RWPE1 (cell line): ENCODE measurements around the gene GDPD3.

Experiments
- CTCF ChIA-PET: fragments of 350-600 bp; sonication (Branson Sonifier 250); formaldehyde crosslinking; extraction: SDS; loops from one replicate; lab custom pipeline; 2021; lab: Yijun Ruan, JAX
- POLR2A ChIA-PET: fragments of 400-600 bp; formaldehyde crosslinking; extraction: SDS; loops from one replicate; lab custom pipeline; 2020; ENCODE audit warnings: antibody characterized with exemption; ENCODE audit not compliant: low non-redundant PET; lab: Yijun Ruan, JAX
- DNase-seq: peaks from one replicate; pipeline ENCODE4 v3.0.0; 2012; ENCODE audit warnings: low spot score
- H3K27ac ChIP-seq: fragments of 450-650 bp; 2 replicates; pipeline ENCODE4 v1.5.1; 2017
- TF ChIP-seq, protein P1 (sequence below): fragments of 450-650 bp; conservative IDR thresholded peaks from 2 replicates; pipeline ENCODE4 v1.5.1; 2017; ENCODE audit warnings: low read depth, mild to moderate bottlenecking

The GDPD3 gene

DNA sequence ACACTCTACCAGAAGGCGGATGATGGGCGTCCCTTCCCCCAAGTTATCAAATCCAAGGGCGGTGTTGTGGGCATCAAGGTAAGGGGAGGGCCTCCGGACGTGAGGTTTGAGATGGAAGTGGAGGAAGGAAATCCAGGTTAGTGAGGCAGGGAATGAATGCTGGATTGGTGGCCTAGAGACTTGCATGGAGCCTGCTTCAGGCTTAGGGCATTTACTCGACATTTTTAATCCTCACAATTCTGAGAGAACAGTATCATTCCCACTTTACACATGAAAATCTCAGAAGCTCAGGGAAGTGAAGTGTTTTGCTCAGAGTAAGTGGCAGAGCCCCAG lies 45.8 kb downstream of the GDPD3 start:
- TF ChIP-seq, protein P1, sequence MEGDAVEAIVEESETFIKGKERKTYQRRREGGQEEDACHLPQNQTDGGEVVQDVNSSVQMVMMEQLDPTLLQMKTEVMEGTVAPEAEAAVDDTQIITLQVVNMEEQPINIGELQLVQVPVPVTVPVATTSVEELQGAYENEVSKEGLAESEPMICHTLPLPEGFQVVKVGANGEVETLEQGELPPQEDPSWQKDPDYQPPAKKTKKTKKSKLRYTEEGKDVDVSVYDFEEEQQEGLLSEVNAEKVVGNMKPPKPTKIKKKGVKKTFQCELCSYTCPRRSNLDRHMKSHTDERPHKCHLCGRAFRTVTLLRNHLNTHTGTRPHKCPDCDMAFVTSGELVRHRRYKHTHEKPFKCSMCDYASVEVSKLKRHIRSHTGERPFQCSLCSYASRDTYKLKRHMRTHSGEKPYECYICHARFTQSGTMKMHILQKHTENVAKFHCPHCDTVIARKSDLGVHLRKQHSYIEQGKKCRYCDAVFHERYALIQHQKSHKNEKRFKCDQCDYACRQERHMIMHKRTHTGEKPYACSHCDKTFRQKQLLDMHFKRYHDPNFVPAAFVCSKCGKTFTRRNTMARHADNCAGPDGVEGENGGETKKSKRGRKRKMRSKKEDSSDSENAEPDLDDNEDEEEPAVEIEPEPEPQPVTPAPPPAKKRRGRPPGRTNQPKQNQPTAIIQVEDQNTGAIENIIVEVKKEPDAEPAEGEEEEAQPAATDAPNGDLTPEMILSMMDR, result no peak
- peak overlapping the region; percentile 99 for H3K27ac ChIP-seq
- POLR2A ChIA-PET, result interaction anchor here (2.0 kb wide), 1 partner anchor 14 kb away, joined by 8 read pairs; a partner anchor contains a TSS
- CTCF ChIA-PET, result interaction anchor here (0.7 kb wide), 1 partner anchor 13 kb away, joined by 3 read pairs; no protein-coding TSS in a partner anchor
- DNase-seq, result no peak

DNA sequence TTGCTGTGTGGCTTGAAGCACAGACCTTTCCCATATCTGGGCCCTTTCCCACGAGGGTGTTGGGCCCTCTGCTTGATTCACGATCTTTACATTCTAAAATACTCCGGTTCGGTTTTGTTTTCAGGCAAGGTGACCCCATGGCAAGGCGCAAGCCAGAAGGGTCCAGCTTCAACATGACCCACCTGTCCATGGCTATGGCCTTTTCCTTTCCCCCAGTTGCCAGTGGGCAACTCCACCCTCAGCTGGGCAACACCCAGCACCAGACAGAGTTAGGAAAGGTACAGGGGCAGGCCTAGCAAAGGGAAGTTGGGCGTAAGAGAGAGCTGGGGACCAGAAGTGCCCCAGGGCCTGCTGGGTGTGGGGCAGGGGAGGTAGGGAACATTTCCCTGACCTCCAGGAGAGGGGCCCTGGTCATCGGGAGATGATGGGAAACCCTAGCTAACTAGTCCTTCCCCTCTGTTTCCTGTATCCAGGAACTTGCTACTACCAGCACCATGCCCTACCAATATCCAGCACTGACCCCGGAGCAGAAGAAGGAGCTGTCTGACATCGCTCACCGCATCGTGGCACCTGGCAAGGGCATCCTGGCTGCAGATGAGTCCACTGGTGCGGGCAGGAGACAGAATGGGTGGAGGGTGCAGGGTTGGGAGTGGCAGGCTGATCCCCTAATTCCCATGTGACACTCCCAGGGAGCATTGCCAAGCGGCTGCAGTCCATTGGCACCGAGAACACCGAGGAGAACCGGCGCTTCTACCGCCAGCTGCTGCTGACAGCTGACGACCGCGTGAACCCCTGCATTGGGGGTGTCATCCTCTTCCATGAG lies 46.4 kb downstream of the GDPD3 start:
- CTCF ChIA-PET, result interaction anchor here (0.9 kb wide), 1 partner anchor 25 kb away, joined by 3 read pairs; the partner anchor contains the start of gene TBX6
- no peak for DNase-seq
- POLR2A ChIA-PET, result interaction anchor here (0.5 to 2.0 kb wide), 5 partner anchors 8 to 257 kb away, joined by 4 to 12 read pairs (median 5); partner anchors contain the start of gene TBX6
- H3K27ac ChIP-seq, result peak overlapping the region; percentile 99
- TF ChIP-seq, protein P1, result no peak

DNA sequence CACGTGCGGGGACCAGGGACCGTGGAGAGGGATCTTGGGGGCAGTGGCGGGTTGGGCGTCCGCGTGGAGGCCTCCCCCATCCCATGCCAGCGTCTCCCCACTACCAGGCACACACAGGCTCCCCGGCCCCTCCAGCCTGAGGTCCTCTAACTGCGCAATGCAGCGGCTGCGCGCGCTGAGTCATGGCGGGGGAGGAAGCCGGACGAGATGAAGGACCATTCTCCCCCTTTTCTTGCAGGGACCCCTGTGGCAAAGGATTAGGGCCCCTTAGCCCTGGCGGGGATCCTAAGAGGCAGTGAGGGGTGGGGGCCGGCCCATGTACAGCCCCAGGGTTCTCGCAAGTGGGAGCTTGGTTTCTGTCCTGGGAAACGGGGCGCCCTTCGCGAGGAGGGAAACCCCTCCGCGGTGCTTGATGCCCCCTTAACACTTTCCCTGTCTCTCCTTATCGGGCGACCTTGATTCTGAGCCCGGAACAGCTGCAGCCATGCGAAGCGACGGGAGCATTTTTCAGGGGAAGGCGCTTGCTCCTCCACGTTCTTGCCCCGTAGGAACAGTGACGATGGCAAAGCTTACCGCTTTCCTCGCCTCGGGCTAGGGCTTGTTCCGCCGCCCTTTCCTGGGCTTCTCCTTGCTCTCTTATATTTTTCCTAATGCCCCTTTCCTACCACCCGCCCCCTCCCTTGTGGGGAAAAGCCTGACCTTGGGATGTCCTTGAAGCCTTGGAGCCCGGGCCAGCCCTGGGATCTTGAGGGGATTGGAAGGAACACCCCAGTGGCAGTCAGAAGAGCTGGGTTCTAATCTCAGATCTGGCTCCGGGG lies 47.2 kb downstream of the GDPD3 start:
- ChIA-PET CTCF (interaction anchor here (0.9 to 1.4 kb wide), 3 partner anchors 10 to 26 kb away, joined by 3 to 4 read pairs (median 3); partner anchors contain the start of gene TBX6), POLR2A (interaction anchor here (0.5 to 2.0 kb wide), 8 partner anchors 9 to 257 kb away, joined by 3 to 12 read pairs (median 4); partner anchors contain the start of genes KCTD13, PPP4C and TBX6)
- H3K27ac ChIP-seq, result peak overlapping the region; percentile 99
- TF ChIP-seq, protein P1, result no peak
- peak; percentile 58 for DNase-seq

DNA sequence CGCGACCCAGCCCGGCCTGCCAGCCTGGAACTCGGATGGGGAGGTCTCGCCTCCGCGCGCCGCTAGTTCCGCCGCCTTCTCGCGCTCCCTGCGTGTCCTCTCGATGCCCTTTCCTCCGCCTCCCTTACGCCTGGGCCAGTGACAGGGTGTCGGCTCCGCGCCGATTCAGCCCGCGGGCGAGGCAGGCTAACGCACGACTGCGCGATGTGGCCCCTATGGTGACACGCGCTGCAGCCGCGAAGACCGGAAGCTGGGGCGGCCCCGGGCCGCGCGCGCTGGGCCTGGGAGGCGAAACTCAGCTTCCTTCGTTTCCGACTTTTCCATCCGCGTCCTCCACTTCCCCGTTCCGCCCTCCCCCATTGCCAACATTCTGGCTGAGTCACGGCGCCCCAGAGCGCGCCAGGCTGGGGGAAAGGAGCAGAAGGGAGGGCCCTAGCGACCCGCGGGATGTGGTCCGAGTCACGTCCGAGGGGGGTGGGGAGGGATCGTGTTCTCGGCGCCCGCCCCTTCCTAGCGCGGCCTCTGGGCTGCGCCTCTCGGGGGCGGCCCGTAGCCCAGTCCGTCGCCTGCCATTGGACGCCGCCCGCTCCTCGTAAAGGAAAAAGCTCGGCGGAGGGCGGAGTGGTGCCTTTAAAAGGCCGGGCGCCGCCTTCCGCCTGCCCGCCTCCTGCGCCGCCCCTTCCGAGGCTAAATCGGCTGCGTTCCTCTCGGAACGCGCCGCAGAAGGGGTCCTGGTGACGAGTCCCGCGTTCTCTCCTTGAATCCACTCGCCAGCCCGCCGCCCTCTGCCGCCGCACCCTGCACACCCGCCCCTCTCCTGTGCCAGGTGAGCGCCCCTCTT lies 48.0 kb downstream of the GDPD3 start, which contains the start of gene ALDOA:
Gene ALDOA (plus strand): TSS at position 659 of the 841 bp plus-strand sequence. CDS start 1,138 bp downstream, outside the sequence.
- ChIA-PET CTCF (interaction anchor here (0.7 to 1.4 kb wide), 4 partner anchors 11 to 1862 kb away, joined by 3 to 4 read pairs (median 3); no protein-coding TSS in a partner anchor), POLR2A (interaction anchor here (0.6 to 1.0 kb wide), 7 partner anchors 11 to 248 kb away, joined by 3 to 6 read pairs (median 3); partner anchors contain the start of genes GDPD3, KCTD13 and PPP4C)
- TF ChIP-seq, protein P1, result no peak
- peak; percentile 93 for DNase-seq
- H3K27ac ChIP-seq, result peak within 1 kb of the TSS; percentile 99

DNA sequence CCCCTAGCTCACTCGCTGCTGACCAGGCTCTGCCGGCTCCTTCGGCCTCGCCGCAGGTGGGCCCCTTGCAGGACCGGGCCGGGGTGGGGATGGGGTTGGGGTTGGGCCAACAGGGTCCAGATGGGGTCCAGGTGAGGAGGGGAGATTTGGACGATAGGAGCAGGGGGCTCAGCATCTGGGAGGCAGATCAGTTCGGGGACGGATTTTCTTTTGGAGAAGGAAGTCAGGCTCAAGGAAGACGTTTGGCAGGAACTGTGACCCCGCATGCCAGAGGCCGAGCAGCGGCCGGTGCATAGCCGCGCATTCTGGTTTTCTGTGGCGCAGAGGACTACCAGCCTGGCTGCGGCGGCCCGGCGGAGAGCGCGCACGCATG lies 48.6 kb downstream of the GDPD3 start:
- TF ChIP-seq, protein P1, result no peak
- peak overlapping the region; percentile 99 for H3K27ac ChIP-seq
- ChIA-PET CTCF (interaction anchor here (0.6 to 1.4 kb wide), 5 partner anchors 9 to 1861 kb away, joined by 3 to 4 read pairs (median 3); no protein-coding TSS in a partner anchor), POLR2A (interaction anchor here (0.9 kb wide), 1 partner anchor 10 kb away, joined by 5 read pairs; no protein-coding TSS in a partner anchor)
- DNase-seq, result no peak
